Testis (tissue), 2 donors: ENCODE results near the gene MAPK9.
A peak's percentile ranks its signal among the peaks of the same experiment; 100 is the strongest.

Source experiments
- POLR2A ChIP-seq: fragments of 450-650 bp; IDR thresholded peaks from one replicate; pipeline ENCODE4 v1.6.1; 2017; ENCODE audit warnings: antibody characterized with exemption, mild to moderate bottlenecking, moderate library complexity
- TF ChIP-seq, protein P1 (sequence below), 3 experiments: fragments of 450-650 bp in 2 of 3; fragments of 200-600 bp in 1 of 3; sonication (generic) in 1 of 3; IDR thresholded peaks; one replicate each; pipeline ENCODE4 v1.5.1; 2016 to 2019; ENCODE audit warnings: antibody characterized with exemption in 3 of 3, mild to moderate bottlenecking in 2 of 3, moderate library complexity in 1 of 3

DNA sequence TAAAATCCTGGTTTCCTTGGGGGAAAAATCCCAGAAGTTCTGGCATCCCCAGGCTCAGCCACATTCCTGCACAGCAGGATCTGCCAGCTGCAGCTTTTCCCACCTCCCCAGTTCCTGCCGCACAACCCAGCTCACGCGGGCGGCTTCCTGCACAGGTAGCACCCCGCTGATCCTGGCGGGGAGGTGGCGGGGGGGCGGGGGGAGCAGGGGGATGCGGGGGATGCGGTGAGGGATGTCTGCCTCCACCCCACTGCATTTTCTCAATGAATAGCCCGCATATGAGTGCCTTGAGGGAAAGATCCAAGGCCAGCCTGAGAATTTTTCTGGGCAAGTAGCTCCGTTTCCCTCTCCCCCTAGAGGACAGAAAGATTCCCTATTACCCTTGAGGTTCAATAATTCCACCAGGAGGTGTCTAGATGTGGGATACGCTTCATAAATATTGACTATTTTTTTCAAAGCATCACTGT is 40.2 kb upstream of the MAPK9 start:
- no peak for TF ChIP-seq POLR2A
- TF ChIP-seq, protein P1, sequence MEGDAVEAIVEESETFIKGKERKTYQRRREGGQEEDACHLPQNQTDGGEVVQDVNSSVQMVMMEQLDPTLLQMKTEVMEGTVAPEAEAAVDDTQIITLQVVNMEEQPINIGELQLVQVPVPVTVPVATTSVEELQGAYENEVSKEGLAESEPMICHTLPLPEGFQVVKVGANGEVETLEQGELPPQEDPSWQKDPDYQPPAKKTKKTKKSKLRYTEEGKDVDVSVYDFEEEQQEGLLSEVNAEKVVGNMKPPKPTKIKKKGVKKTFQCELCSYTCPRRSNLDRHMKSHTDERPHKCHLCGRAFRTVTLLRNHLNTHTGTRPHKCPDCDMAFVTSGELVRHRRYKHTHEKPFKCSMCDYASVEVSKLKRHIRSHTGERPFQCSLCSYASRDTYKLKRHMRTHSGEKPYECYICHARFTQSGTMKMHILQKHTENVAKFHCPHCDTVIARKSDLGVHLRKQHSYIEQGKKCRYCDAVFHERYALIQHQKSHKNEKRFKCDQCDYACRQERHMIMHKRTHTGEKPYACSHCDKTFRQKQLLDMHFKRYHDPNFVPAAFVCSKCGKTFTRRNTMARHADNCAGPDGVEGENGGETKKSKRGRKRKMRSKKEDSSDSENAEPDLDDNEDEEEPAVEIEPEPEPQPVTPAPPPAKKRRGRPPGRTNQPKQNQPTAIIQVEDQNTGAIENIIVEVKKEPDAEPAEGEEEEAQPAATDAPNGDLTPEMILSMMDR (IDR thresholded peaks at IDR 0.05), result peak in 1 of 3 experiments; percentile 23
